Esophagus mucosa (tissue), 1 donor: Measurements from ENCODE around the gene RIN3. TPM values are rescaled to one million over a fixed set of nuclear protein-coding genes. Genes with fewer than 3 reads are reported as not detected.

Source experiments
- ATAC-seq: fragments of 200-7000 bp; cut with Tn5 transposase; one replicate; pipeline ENCODE4 v1.9.1; 2020
- total RNA-seq: library from RNA; stranded (reverse); gene quantifications from one replicate; pipeline ENCODE4 v1.2.4, GENCODE V29; 2023
- donor health status: DM: yes; HTN: yes; CAD: no.

The RIN3 gene, protein sequence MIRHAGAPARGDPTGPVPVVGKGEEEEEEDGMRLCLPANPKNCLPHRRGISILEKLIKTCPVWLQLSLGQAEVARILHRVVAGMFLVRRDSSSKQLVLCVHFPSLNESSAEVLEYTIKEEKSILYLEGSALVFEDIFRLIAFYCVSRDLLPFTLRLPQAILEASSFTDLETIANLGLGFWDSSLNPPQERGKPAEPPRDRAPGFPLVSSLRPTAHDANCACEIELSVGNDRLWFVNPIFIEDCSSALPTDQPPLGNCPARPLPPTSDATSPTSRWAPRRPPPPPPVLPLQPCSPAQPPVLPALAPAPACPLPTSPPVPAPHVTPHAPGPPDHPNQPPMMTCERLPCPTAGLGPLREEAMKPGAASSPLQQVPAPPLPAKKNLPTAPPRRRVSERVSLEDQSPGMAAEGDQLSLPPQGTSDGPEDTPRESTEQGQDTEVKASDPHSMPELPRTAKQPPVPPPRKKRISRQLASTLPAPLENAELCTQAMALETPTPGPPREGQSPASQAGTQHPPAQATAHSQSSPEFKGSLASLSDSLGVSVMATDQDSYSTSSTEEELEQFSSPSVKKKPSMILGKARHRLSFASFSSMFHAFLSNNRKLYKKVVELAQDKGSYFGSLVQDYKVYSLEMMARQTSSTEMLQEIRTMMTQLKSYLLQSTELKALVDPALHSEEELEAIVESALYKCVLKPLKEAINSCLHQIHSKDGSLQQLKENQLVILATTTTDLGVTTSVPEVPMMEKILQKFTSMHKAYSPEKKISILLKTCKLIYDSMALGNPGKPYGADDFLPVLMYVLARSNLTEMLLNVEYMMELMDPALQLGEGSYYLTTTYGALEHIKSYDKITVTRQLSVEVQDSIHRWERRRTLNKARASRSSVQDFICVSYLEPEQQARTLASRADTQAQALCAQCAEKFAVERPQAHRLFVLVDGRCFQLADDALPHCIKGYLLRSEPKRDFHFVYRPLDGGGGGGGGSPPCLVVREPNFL
- 5.4 TPM for total RNA-seq

DNA sequence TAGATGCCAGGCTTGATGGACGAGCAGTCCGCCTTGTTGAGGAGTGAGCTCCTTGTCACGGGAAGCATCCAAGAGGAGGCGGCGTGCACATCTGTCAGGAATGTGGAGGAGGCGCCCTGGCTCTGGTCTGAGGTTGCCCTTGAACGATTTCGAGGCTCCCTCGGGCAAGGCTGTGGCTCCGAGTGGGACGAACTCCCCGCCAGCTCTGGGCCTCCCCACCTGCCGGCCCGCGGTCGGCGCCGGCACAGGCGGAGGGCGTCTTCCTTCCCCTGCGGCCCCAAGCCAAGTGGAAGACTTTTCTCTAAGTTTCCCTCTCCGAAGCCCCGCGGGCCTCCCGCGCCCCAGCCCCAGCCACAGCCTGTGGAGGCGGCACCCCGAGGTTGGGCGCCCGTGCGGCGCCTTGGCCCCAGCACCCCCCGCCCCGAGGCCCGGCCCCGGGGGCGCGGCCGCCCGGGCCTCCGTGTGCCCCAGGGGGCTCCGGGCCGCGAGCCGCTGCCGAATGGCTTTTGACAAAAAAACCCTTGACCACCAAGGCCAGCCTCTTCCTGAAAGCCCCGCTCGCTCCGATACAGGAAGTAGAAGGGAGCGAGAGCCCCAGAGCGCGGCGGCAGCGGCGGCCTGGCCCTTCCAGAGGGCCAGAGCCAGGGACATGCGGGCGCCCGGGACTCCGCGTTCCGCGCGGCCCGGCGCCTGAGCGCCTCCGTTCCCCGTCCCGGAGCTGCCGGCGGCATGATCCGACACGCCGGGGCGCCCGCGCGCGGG is at the start of gene RIN3:
Gene RIN3, plus strand, starts transcription at position 578 of the 762 bp plus-strand sequence. Its CDS starts 152 bp downstream, at position 730.
- peak; percentile 49 for ATAC-seq

DNA sequence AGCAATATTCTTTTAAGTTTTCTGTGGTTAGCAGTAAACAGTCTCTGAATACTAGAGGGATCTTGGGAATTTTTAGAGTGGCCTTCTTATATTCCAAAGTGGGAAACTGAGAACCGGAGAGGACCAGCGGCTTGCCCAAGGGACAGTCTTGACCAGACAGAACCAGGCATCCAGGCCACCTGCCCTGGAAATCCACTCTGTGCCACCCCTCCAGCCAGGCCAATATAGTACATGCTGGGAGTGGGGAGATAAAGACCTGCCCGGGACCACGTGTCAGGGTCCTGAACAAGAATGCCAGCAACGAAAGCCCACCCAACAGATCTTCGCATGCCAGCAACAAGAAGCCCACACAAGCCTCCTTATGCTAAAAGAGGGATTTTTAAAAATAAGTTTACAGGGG is 49.4 kb upstream of the RIN3 start:
- no peak for ATAC-seq

DNA sequence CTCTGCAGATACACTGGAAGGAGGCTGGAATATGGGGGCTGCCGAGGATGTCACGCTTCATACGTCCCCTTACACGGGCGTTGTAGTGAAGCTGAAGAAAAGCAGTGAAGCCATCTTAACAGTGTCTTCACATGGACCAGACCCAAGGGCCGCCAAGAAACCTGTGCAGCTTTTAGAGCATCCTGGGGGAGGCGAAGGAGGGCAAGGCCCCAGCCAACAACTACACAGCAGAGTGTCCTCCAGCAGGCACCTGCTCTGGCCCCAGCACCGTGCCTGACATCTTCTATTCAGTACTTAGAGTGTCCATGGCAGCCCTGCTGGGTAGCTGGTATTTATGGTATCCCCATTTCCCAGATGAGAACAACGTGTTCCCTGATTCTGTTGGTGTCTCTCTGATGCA is 48.9 kb upstream of the RIN3 start:
- no peak for ATAC-seq

DNA sequence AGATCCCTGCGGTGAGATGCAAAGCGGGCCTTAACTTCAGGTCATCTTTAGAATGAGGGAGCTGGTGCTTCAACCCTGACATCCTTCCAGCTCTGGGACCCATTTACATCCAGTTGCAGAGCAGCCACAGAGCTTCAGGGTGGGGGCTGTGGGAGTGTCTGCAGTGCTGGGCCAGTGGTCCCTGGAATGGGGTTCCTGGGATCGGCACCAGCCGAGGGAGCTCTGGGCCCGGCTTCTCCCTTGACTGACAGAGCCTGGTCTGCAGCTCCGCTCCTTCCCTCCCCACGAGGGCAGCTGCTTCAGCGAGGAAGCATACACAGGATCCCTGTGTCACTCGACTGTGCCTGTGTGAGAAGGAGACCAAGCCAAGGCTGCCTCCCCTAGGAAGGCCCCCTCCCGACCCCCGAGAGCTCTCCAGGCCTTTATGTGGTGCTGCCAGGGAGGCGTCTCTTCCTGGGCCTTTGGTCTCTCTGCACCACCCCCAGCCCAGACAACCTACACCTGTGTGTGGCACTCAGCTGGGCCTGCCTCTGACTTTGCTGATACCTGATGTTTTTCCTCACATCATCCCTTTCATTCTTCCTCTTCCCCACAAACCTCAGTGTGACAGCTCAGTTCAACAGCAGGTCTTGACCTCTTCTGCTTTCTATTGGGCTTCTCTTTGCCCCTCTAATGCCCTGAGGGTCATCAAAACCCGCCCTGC is 48.1 kb upstream of the RIN3 start:
- ATAC-seq, result peak; percentile 14

DNA sequence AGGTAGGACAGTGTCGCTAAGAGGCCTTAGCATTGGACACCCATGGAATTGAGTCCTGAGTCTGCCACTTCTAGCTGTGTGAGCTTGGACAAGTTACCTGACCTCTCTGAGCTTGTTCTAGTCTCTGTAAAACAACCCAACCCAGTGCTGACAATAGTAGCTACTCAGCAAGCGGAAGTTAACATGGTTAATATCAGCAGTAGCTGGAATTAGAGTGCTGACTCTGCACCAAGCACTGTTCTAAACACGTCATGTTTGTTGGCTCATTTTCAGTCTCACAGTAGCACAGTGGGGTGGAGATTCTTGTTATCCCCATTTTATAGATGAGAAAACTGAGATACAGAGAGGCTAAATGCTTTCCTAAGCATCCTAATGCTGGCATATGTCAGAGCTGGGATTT is 47.5 kb upstream of the RIN3 start:
- ATAC-seq, result peak; percentile 79

DNA sequence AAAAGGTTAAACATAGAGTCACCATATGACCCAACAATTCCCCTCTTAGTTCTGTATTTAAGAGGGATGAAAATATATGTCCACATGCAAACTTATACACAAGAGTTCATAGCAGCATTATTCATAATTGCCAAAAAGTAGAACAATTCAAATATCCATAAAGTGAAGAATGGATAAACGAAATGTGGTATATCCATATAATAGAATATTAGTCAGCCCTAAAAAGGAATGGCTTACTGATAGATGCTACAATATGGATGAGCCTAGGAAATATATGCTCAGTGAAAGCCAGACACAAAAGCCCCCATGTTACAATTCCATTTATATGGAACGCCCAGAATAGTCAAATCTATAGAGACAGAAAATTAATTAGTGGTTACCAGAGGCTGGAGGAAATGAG is 44.1 kb upstream of the RIN3 start:
- no peak for ATAC-seq

DNA sequence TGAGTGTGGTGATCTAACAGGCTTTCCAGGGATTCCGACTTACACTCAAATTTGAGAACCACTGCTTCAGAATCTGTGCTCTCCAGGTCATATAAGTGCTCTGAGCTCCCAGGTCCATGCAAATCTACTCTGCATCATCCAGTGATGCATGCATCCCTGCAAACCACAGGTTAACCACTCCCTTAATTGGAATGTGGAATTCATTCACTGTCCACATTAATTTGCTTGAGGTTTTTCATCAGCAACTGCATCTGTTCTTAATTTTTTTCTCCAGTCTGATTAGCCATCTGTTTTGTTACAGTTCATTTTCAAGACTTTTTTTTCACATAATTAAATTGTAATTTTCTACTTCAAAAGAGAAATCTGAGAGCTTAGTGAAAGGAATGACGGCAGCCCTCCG is 43.4 kb upstream of the RIN3 start:
- no peak for ATAC-seq

DNA sequence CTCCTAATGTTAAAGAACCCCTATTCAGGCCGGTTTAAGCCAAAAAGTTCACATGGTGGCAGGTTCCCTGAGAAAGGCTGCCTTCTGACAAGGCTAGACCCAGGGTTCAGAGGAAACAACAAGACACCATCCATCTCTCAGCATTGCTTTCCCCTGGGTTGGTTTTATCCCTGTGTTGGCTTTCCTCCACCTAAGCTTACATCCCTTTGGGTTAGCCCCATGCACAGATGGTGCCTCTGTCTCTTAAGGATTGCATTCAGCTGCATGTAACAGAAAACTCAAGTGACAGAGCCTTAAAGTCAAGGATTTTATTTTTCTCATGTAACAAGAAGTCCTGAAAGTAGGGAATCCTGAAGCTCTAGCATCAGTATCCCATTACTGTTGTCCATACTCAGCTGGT is 42.8 kb upstream of the RIN3 start:
- ATAC-seq, result no peak

DNA sequence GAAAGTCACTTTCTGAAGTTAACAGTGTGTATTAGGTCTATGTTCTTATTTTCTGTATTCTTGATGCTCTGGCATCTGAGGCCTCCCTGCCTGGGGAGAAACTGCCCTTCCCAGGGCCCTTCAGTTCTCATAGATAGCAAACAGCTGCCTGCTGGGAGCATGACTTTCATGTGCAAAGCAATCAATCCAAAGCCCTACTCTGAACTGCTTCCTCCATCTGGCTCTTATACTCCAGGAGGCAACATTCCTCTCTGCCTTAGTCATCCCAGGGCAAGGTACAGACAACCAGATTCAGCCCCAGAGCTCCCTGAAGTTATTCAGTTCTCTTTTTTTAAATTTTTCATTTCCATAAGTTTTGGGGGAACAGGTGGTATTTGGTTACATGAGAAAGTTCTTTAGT is 41.7 kb upstream of the RIN3 start:
- ATAC-seq, result peak; percentile 82

DNA sequence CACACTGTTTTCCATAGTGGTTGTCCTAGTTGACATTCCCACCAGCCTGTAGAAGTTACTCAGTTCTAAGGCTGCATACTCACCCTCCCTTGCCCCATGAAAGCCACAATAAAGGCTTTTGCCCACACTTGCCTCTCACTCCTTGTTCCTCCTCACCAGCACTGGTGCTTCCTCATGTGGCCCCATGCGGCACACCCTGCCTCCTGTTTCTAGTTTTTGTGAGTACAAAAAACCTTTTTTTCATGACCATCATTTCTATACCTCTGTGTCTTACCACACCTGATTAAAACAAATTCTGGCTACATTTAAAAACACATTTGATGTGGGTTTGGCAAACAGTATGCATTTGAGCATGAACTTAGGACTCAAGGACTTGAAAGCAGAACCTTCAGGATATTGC is 40.7 kb upstream of the RIN3 start:
- peak; percentile 49 for ATAC-seq

DNA sequence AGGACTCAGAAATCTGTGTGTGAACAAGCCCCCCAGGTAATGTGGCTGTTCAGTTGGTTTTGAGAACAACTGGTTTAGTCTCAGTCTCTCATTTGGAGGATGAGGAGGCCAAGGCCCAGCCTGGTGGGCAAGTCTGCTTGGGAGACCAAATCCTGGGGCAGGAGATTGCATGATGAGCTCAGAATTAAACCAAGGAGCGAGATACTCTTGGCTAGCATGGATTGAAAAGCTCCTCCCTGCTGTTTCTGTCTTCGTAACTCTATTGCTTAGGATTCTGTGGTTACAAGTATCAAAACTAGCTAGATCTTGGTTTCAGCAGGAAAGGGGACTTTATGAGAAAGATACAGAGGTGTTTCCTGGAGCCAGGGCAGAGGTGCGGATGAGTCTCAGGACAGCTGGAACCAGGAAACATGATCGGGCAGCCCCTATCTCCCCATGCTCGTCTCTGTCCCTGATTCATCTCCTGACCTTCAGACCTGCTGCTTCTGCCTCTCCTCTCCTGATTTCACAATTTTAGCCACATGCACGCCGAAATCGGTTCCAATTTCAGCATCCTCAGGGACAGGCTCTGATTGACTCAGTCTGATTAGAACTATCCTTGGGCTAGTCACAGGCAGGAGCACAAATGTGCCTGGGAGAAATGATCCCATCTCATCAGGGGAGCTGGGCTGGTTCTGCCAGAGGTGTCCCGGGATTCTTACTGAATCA is 40.2 kb upstream of the RIN3 start:
- ATAC-seq, result no peak

DNA sequence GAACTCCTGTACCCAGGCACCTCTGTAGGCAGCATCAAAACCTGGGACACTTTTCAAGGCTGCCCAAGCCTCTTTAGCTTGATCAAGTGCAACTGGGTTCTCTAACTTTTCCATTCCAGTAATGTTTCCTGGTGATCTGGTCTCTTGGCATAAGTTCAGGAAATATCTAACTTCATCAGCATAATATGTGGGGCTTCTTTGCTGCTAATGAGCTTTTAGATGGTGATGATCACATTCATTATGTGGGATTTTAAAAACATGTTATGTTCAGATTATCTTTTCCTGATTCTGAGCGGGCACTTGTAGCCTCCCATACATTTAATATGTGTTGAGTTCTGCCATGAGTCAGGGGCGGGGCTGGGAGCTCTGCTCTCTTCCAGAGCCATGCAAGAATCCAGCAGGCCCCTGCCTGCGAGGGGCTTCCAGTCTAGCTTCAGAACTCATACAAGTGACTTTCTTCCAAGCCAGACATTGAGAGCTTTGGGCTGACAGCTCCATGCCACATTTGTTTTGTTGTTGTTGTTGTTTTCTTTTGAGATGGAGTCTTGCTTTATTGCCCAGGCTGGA is 39.5 kb upstream of the RIN3 start:
- no peak for ATAC-seq

DNA sequence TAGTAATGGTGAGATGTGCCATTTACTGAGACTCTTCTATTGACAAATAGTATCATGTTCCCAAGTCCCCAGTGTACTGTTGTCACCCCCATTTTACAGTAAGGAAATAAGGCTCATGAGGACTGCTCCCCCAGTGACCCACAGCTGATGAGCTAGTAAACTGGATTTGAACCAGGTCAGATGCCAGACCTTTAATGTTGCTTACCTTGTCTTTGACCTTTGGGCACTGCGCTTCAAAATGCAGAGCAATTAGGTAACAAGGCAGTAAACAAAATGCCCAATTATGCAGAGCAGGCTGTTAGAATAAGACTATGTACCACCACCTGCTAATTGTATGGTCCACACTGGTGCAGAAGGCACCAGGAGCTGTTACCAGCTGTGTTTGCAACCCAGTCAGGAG is 38.5 kb upstream of the RIN3 start:
- no peak for ATAC-seq

DNA sequence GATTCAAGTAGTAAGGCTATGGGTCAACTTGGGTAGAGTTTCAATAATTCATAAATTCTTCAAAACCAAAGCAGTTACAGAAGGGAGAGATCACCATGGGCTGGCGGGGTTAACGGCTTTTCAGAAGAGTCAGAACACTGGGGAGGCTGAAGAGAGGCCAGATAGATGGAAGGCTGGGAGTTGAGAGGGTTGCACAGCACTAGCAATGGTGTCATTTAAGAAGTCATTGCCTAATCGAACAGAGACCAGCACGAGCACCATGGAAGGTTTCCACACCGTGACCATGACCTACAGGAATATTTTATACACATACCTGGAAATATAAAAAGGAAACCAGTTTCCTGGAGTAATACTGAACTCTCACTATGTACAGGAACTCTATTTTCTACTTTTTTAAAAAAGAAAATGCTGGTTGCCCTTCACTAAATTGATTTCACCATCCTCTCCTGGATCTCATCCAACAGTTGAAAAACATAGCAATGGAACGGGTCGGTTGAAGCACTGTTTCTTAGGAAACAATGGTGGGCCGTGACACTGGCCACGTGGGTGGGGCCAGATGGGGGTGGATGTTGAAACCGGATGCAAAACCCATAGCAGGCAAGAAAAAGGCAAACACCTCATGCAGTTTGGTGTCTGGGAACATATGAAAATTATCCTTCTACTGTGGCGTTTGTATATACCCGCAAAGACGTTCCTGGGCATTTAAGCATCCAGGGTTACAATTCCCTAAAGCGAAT is 38.0 kb upstream of the RIN3 start:
- no peak for ATAC-seq

DNA sequence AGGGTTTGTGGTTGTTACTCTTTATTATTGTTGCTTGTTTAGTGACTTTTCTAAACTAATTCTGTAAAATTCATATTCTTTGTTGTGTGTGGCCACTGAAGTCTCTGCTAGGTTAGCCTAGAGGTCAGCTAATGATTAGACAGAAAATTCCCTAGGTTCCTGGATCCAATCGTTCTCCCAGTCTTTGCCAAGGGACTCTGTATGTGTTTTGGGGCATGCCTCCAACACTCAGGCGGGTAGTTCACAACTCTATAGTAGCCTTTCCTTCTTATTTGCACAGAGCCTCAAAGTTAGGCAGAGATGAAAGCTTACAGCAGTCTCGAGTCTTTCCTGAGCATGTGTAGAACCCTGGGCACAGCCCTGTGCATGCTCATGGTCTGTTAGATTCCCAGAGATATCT is 32.7 kb upstream of the RIN3 start:
- ATAC-seq, result no peak

DNA sequence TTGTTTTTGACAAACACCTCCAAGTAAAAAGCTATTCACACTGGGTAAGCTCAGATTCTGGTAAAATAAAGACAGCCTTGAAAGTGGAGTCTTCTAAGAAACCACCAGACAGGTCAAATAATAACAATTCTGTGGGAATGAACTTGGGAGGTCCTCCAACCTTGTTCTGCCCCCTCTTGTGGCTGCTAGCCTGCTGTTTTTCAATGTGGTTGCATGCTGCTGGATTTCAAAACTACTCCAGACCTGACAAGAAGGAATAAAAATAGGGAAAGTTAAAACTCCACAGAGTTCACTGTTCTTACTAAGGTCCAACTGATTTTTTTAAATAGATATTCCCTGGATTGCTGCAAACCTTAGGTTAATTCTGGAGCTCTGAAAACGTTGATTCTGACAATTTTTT is 32.2 kb upstream of the RIN3 start:
- ATAC-seq, result no peak

DNA sequence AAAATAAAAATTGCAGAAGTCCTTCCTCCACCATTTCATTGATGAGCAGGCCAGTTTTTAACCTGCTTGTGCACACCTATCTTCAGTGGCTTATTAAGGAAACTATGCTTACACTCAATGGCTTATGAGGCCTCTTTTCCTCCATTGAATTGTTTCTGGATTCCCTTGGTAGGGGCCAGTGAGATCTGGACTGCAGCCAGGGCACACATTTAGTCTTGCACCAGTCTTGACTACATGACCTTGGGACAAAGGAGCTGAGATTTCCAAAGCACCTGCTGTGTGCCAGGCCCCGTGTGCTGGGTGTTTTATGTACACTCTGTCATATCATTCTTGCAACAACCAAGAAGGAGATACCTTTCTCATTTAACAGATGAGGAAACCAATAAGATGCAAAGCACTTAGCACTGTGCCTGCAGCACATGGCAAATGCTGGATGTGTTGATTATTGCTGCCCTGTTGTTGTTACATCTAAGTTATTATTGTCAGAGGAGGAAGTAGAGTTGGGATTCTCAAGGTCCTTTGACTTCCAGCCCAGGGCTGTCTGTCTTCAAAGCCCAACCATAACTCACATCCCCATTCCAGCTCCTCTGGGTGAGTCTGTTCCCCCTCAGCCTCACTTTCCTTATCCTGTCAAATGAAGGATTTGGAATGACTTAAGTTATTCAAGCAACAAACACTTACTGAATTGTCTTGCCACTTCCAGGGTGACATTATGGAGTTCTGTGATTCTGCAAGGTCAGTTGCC is 31.6 kb upstream of the RIN3 start:
- no peak for ATAC-seq

DNA sequence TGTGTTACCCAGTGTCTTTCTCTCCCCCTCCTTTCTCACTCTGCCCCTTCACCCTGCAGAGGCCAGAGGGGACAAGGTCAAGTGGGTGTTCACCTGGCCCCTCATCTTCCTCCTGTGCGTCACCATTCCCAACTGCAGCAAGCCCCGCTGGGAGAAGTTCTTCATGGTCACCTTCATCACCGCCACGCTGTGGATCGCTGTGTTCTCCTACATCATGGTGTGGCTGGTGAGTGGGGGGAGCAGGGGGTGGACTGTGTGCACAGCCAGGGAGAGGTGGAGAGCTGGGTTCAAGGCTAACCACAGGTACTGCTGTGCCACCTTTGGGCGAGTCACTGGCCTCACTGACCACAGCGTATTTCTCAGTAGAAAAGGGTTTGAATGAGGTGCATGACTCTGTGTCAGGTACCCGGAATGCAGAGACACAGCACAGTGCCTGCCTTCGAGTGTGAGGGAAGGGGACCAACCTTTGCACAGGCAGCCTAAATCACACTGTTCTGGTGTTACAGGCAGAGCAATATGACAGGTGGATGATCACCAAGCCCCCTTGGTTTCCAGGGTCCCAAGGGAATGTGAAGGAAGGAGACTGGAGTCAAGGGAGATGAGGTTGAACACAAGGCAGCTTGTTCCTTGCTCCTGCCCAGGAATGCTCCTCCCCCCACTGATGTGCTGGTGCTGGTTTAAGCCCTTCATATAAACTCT is 30.8 kb upstream of the RIN3 start:
- ATAC-seq, result no peak
